GM12892 (cell line): ENCODE results near the gene LRP11.

ENCODE experiments used
- POLR2A ChIP-seq: IDR thresholded peaks from 2 replicates; pipeline ENCODE4 v1.6.1; 2011; ENCODE audit warnings: low read depth, low read length, control low read depth
- POLR2AphosphoS5 ChIP-seq: IDR thresholded peaks from 2 replicates; pipeline ENCODE4 v1.6.1; 2011; ENCODE audit warnings: low read depth, low read length, control low read depth

GRCh38 chr6:149782337-149782736, 81.8 kb downstream of the LRP11 start:
- no peak for TF ChIP-seq POLR2A
- TF ChIP-seq POLR2AphosphoS5: no peak
